Loucy (cell line): Measurements from ENCODE around the gene SLC8A2.

Experiments
- H2AFZ ChIP-seq: fragments of 200-600 bp; sonication (generic); 2 replicates; pipeline ENCODE4 v1.6.0; 2016; ENCODE audit warnings: antibody characterized with exemption, mild to moderate bottlenecking, low read length, moderate library complexity
- H3F3A ChIP-seq: fragments of 200-600 bp; 2 replicates; pipeline ENCODE4 v1.6.0; 2016; ENCODE audit warnings: antibody characterized with exemption, low read depth, mild to moderate bottlenecking
- H3K27me3 ChIP-seq: fragments of 200-600 bp; sonication (generic); 2 replicates; pipeline ENCODE4 v1.6.1; 2014; ENCODE audit warnings: low read length, mild to moderate bottlenecking; ENCODE audit not compliant: insufficient read depth, poor library complexity, severe bottlenecking
- H3K36me3 ChIP-seq: fragments of 200-600 bp; sonication (generic); 2 replicates; pipeline ENCODE4 v1.6.1; 2016; ENCODE audit warnings: low read length; ENCODE audit not compliant: insufficient read depth
- H3K4me1 ChIP-seq: fragments of 200-600 bp; sonication (generic); 2 replicates; pipeline ENCODE4 v1.5.1; 2014; ENCODE audit warnings: low read length, mild to moderate bottlenecking; ENCODE audit not compliant: insufficient read depth, poor library complexity, severe bottlenecking
- H3K4me2 ChIP-seq: fragments of 200-600 bp; sonication (generic); 2 replicates; pipeline ENCODE4 v1.6.0; 2014; ENCODE audit warnings: antibody characterized with exemption, low read length, low read depth, mild to moderate bottlenecking; ENCODE audit not compliant: poor library complexity, severe bottlenecking
- H3K4me3 ChIP-seq: fragments of 200-600 bp; sonication (generic); 2 replicates; pipeline ENCODE4 v1.5.1; 2014; ENCODE audit warnings: low read length, mild to moderate bottlenecking, mixed read lengths; ENCODE audit not compliant: poor library complexity, severe bottlenecking
- H3K79me2 ChIP-seq: fragments of 200-600 bp; sonication (generic); 2 replicates; pipeline ENCODE4 v1.6.1; 2014; ENCODE audit warnings: low read length; ENCODE audit not compliant: insufficient read depth
- H3K9ac ChIP-seq: fragments of 200-600 bp; sonication (generic); 2 replicates; pipeline ENCODE4 v1.6.0; 2014; ENCODE audit warnings: mild to moderate bottlenecking, low read depth, low read length, moderate library complexity; ENCODE audit not compliant: poor library complexity, severe bottlenecking
- H3K9me2 ChIP-seq: fragments of 200-600 bp; sonication (generic); replicated peaks from 2 replicates; pipeline ENCODE4 v1.6.1; 2016; ENCODE audit warnings: low read depth, low read length, mixed read lengths
- H3K9me3 ChIP-seq: fragments of 200-600 bp; sonication (generic); 2 replicates; pipeline ENCODE4 v1.6.1; 2014; ENCODE audit warnings: mild to moderate bottlenecking, antibody characterized with exemption, low read length, low read depth; ENCODE audit not compliant: insufficient read depth
- H4K20me1 ChIP-seq: fragments of 200-600 bp; sonication (generic); 2 replicates; pipeline ENCODE4 v1.6.0; 2014; ENCODE audit warnings: antibody characterized with exemption, low read length, mild to moderate bottlenecking; ENCODE audit not compliant: insufficient read depth, poor library complexity, severe bottlenecking
- EZH2phosphoT487 ChIP-seq: fragments of 200-600 bp; IDR thresholded peaks from 2 replicates; pipeline ENCODE4 v1.6.1; 2018; ENCODE audit warnings: antibody characterized with exemption, mild to moderate bottlenecking, moderate library complexity, borderline replicate concordance
- TF ChIP-seq, protein P1 (sequence below): fragments of 200-600 bp; sonication (generic); conservative IDR thresholded peaks from 2 replicates; pipeline ENCODE4 v1.5.1; 2014; ENCODE audit warnings: mild to moderate bottlenecking, antibody characterized with exemption, low read length

Gene SLC8A2

GRCh38 chr19:47381121-47381520 lies 90.6 kb downstream of the SLC8A2 start:
- H3K4me1 ChIP-seq, result no peaks in the 10 kb centered on the region
- no peaks in the 10 kb centered on the region for H4K20me1 ChIP-seq
- no peaks in the 10 kb centered on the region for H3K9me2 ChIP-seq
- H3K36me3 ChIP-seq, result peaks cover 44% of the 10 kb centered on the region; the same call in 1 of the 2 replicates
- H3K9ac ChIP-seq, result no peak overlapping the region
- H2AFZ ChIP-seq, result no peak overlapping the region
- no peak for TF ChIP-seq EZH2phosphoT487
- TF ChIP-seq, protein P1, sequence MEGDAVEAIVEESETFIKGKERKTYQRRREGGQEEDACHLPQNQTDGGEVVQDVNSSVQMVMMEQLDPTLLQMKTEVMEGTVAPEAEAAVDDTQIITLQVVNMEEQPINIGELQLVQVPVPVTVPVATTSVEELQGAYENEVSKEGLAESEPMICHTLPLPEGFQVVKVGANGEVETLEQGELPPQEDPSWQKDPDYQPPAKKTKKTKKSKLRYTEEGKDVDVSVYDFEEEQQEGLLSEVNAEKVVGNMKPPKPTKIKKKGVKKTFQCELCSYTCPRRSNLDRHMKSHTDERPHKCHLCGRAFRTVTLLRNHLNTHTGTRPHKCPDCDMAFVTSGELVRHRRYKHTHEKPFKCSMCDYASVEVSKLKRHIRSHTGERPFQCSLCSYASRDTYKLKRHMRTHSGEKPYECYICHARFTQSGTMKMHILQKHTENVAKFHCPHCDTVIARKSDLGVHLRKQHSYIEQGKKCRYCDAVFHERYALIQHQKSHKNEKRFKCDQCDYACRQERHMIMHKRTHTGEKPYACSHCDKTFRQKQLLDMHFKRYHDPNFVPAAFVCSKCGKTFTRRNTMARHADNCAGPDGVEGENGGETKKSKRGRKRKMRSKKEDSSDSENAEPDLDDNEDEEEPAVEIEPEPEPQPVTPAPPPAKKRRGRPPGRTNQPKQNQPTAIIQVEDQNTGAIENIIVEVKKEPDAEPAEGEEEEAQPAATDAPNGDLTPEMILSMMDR, result no peak
- no peaks in the 10 kb centered on the region for H3F3A ChIP-seq
- H3K79me2 ChIP-seq, result no peaks in the 10 kb centered on the region
- H3K9me3 ChIP-seq, result no peaks in the 10 kb centered on the region
- H3K4me3 ChIP-seq, result no peak overlapping the region
- no peak overlapping the region for H3K4me2 ChIP-seq
- no peaks in the 10 kb centered on the region for H3K27me3 ChIP-seq

DNA sequence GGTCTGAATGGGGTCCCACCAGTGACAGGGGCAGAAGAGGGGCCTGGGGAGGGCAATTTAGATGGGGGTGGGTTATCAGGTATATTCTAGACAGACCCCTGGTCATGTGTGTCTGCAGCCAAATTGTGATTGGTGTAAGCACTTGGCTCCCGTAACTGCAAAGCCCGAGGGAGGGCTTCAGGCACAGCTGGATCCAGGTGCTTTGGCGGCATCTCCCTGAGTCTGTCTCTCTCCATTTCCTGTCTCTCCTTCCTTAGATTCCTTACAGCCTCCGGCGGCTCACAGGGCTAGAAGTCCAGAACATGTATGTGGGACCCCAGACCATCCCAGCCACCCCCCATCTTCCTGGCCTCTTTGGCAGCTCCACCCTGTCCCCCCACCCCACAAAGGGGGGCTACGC lies 91.1 kb downstream of the SLC8A2 start:
- H3K9ac ChIP-seq, result no peak overlapping the region
- H3K27me3 ChIP-seq, result no peaks in the 10 kb centered on the region
- no peaks in the 10 kb centered on the region for H3F3A ChIP-seq
- TF ChIP-seq EZH2phosphoT487, result no peak
- TF ChIP-seq, protein P1, result no peak
- H3K36me3 ChIP-seq, result peaks cover 50% of the 10 kb centered on the region; the same call in 1 of the 2 replicates
- H3K9me3 ChIP-seq, result no peaks in the 10 kb centered on the region
- no peaks in the 10 kb centered on the region for H3K79me2 ChIP-seq
- H3K4me1 ChIP-seq, result no peaks in the 10 kb centered on the region
- no peak overlapping the region for H3K4me3 ChIP-seq
- no peaks in the 10 kb centered on the region for H3K9me2 ChIP-seq
- no peak overlapping the region for H2AFZ ChIP-seq
- no peak overlapping the region for H3K4me2 ChIP-seq
- no peaks in the 10 kb centered on the region for H4K20me1 ChIP-seq

DNA sequence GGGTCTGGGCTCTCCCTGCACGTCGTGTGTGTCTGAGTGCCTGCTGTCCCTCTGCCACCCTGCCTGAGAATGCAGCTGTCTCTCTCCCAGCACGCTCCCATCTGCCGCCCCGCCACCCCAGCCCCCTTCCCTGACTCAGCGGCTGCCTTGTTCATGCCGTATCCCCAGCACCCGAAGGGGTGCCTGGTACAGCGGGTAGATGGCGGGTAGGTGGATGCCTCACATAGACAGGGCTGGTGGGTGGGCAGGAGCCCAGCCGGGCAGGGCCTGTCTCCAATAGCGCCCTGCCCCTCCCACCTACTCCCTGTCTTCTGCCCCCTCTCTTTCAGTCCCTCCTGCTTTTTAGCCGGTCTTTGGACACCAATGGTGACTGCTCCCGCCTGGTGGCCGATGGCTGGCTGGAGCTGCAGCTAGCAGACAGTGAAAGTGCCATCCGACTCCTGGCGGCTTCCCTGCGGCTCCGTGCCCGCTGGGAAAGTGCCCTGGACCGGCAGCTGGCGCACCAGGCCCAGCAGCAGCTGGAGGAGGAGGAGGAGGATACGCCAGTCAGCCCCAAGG lies 92.2 kb downstream of the SLC8A2 start:
- Histone ChIP-seq H3K36me3 (peaks cover 60% of the 10 kb centered on the region; the same call in 1 of the 2 replicates), H3K9me2 (no peaks in the 10 kb centered on the region), H3F3A (no peaks in the 10 kb centered on the region), H4K20me1 (no peaks in the 10 kb centered on the region), H3K9me3 (no peaks in the 10 kb centered on the region), H3K4me2 (no peak overlapping the region), H3K4me1 (no peaks in the 10 kb centered on the region), H3K79me2 (no peaks in the 10 kb centered on the region), H3K27me3 (no peaks in the 10 kb centered on the region), H2AFZ (no peak overlapping the region), H3K9ac (no peak overlapping the region), H3K4me3 (no peak overlapping the region)
- TF ChIP-seq, protein P1, result no peak
- no peak for TF ChIP-seq EZH2phosphoT487
